ENCODE results near the gene NKIRAS1. TPM values are rescaled to one million over a fixed set of nuclear protein-coding genes. Genes with fewer than 3 reads are reported as not detected.

NKIRAS1 gene
- total RNA-seq, 6 experiments from 2014 or later = 10.9 to 13.5 (median 11.6) TPM

GRCh38 chr3:23931597-23931996, 14.8 kb upstream of the NKIRAS1 start:
- H3K27ac Mint-ChIP-seq = no peak overlapping the region
- no peak for TF ChIP-seq CTCF (IDR thresholded peaks at IDR 0.05)
- H3K27me3 Mint-ChIP-seq (ENCODE audit: insufficient read depth) = no peaks in the 10 kb centered on the region; the same call in 1 of the 2 replicates
- no peak overlapping the region for H3K4me3 Mint-ChIP-seq
- H3K9me3 Mint-ChIP-seq = no peaks in the 10 kb centered on the region
- DNase-seq = no peak
- H3K36me3 Mint-ChIP-seq (ENCODE audit: low read depth) = no peaks in the 10 kb centered on the region
- peaks cover 10% of the 10 kb centered on the region for H3K4me1 Mint-ChIP-seq (ENCODE audit: low read depth)

GRCh38 chr3:23928524-23928923, 11.7 kb upstream of the NKIRAS1 start:
- DNase-seq = no peak
- H3K27me3 Mint-ChIP-seq (ENCODE audit: insufficient read depth) = peaks cover 2% of the 10 kb centered on the region; the same call in 1 of the 2 replicates
- no peak overlapping the region for H3K4me3 Mint-ChIP-seq
- H3K4me1 Mint-ChIP-seq (ENCODE audit: low read depth) = peaks cover 16% of the 10 kb centered on the region
- TF ChIP-seq CTCF (IDR thresholded peaks at IDR 0.05) = no peak
- H3K36me3 Mint-ChIP-seq (ENCODE audit: low read depth) = no peaks in the 10 kb centered on the region
- H3K9me3 Mint-ChIP-seq = no peaks in the 10 kb centered on the region
- H3K27ac Mint-ChIP-seq = no peak overlapping the region

- peaks cover 19% of the 10 kb centered on the region for H3K4me1 Mint-ChIP-seq (ENCODE audit: low read depth)
- no peak overlapping the region for H3K4me3 Mint-ChIP-seq
These were observed 9.9 kb upstream of the NKIRAS1 start for GRCh38 chr3:23926736-23927135.

GRCh38 chr3:23926246-23926645, 9.5 kb upstream of the NKIRAS1 start:
- no peak for DNase-seq
- H3K4me3 Mint-ChIP-seq = no peak overlapping the region
- no peaks in the 10 kb centered on the region for H3K9me3 Mint-ChIP-seq
- peaks cover 3% of the 10 kb centered on the region for H3K36me3 Mint-ChIP-seq (ENCODE audit: low read depth)
- peaks cover 19% of the 10 kb centered on the region for H3K4me1 Mint-ChIP-seq (ENCODE audit: low read depth)
- peaks cover 2% of the 10 kb centered on the region; the same call in 1 of the 2 replicates for H3K27me3 Mint-ChIP-seq (ENCODE audit: insufficient read depth)
- TF ChIP-seq CTCF (IDR thresholded peaks at IDR 0.05) = no peak
- no peak overlapping the region for H3K27ac Mint-ChIP-seq

More at GRCh38 chr3:23926736-23927135, 9.9 kb upstream of the NKIRAS1 start:
- TF ChIP-seq CTCF (IDR thresholded peaks at IDR 0.05) = peak; percentile 39; the same call in 1 of the 2 replicates
- Mint-ChIP-seq H3K36me3 (ENCODE audit: low read depth) (no peaks in the 10 kb centered on the region), H3K27me3 (ENCODE audit: insufficient read depth) (peaks cover 2% of the 10 kb centered on the region; the same call in 1 of the 2 replicates), H3K27ac (no peak overlapping the region), H3K9me3 (no peaks in the 10 kb centered on the region)
- DNase-seq = no peak

GRCh38 chr3:23923786-23924185, 7.0 kb upstream of the NKIRAS1 start:
- Mint-ChIP-seq H3K27ac (no peak overlapping the region; the same call in 1 of the 2 replicates), H3K4me1 (ENCODE audit: low read depth) (peaks cover 36% of the 10 kb centered on the region), H3K27me3 (ENCODE audit: insufficient read depth) (peaks cover 2% of the 10 kb centered on the region; the same call in 1 of the 2 replicates), H3K36me3 (ENCODE audit: low read depth) (peaks cover 26% of the 10 kb centered on the region), H3K4me3 (no peak overlapping the region), H3K9me3 (no peaks in the 10 kb centered on the region)
- DNase-seq = peak; percentile 20
- no peak for TF ChIP-seq CTCF (IDR thresholded peaks at IDR 0.05)
